Activated B cell treated with CpG ODN at 0.5 μM for 24 hours (primary cell): Measurements from ENCODE around the gene MED8. TPM values are rescaled to one million over a fixed set of nuclear protein-coding genes. Genes with fewer than 3 reads are reported as not detected.

Experiments
- ATAC-seq: fragments of 200-7000 bp; cut with Tn5 transposase; one replicate; pipeline ENCODE4 v1.10.0; 2021; ENCODE audit warnings: low read depth, mild to moderate bottlenecking, moderate library complexity
- CTCF ChIA-PET: fragments of 350-600 bp; sonication (Branson Sonifier 250); formaldehyde crosslinking; loops from one replicate; lab custom pipeline; 2021; ENCODE audit warnings: antibody characterized with exemption; lab: Charles Lee
- POLR2A ChIA-PET: fragments of 350-600 bp; sonication (Branson Sonifier 250); formaldehyde crosslinking; loops from one replicate; lab custom pipeline; 2021; ENCODE audit warnings: antibody characterized with exemption; lab: Charles Lee
- DNase-seq: peaks from one replicate; pipeline ENCODE4 v3.0.0; 2022
- H3K27ac Mint-ChIP-seq: one replicate; pipeline ENCODE4 v1.8.0; 2020; ENCODE audit warnings: mixed read lengths
- H3K27me3 Mint-ChIP-seq: one replicate; pipeline ENCODE4 v1.8.0; 2021; ENCODE audit warnings: mixed read lengths
- H3K36me3 Mint-ChIP-seq: one replicate; pipeline ENCODE4 v1.8.0; 2021; ENCODE audit warnings: low read depth, mixed read lengths
- H3K4me1 Mint-ChIP-seq: one replicate; pipeline ENCODE4 v1.8.0; 2021; ENCODE audit warnings: mixed read lengths
- H3K4me3 Mint-ChIP-seq: one replicate; pipeline ENCODE4 v1.8.0; 2020; ENCODE audit warnings: mild to moderate bottlenecking, mixed read lengths
- H3K9me3 Mint-ChIP-seq: one replicate; pipeline ENCODE4 v1.8.0; 2020; ENCODE audit warnings: mixed read lengths
- CTCF ChIP-seq: fragments of 200-600 bp; IDR thresholded peaks from one replicate; pipeline ENCODE4 v1.8.0; 2022; ENCODE audit warnings: antibody characterized with exemption, mild to moderate bottlenecking
- intact Hi-C: fragments of 100-400 bp; cut with micrococcal nuclease; formaldehyde crosslinking; loops from one replicate; pipeline ENCODE4 v1.15.1; 2024
- total RNA-seq: library from RNA; stranded (reverse); gene quantifications from 2 replicates; pipeline ENCODE4 v1.2.3, GENCODE V29; 2022

Gene MED8
- total RNA-seq, 1 donor from 2014 or later: 33.8 TPM

- POLR2A ChIA-PET: interaction anchor here (0.6 kb wide), 1 partner anchor 353 kb away, joined by 3 read pairs; no protein-coding TSS in a partner anchor
- CTCF ChIA-PET: no interaction called here
Observed at GRCh38 chr1:43421976-43422750, 32.6 kb upstream of the MED8 start.

GRCh38 chr1:43421396-43421795 is 31.8 kb upstream of the MED8 start:
- intact Hi-C loops: no loop called here
- ChIA-PET POLR2A (no interaction called here), CTCF (no interaction called here)
- Mint-ChIP-seq H3K27ac (no peak overlapping the region), H3K27me3 (no peaks in the 10 kb centered on the region), H3K36me3 (peaks cover 37% of the 10 kb centered on the region), H3K9me3 (no peaks in the 10 kb centered on the region), H3K4me1 (no peaks in the 10 kb centered on the region), H3K4me3 (no peak overlapping the region)
- ATAC-seq (no peak), DNase-seq (no peak)
- TF ChIP-seq CTCF: no peak

More at GRCh38 chr1:43421976-43422750, 32.6 kb upstream of the MED8 start:
- DNase-seq: no peak
- TF ChIP-seq CTCF: no peak
- no peak overlapping the region for H3K4me3 Mint-ChIP-seq
- H3K27ac Mint-ChIP-seq: no peak overlapping the region
- peaks cover 45% of the 10 kb centered on the region for H3K36me3 Mint-ChIP-seq
- no peaks in the 10 kb centered on the region for H3K27me3 Mint-ChIP-seq
- H3K9me3 Mint-ChIP-seq: no peaks in the 10 kb centered on the region
- intact Hi-C loops: no loop called here
- ATAC-seq: no peak
- no peaks in the 10 kb centered on the region for H3K4me1 Mint-ChIP-seq

- Mint-ChIP-seq H3K9me3 (no peaks in the 10 kb centered on the region), H3K36me3 (peaks cover 32% of the 10 kb centered on the region), H3K27ac (no peak overlapping the region), H3K4me3 (no peak overlapping the region), H3K4me1 (no peaks in the 10 kb centered on the region), H3K27me3 (no peaks in the 10 kb centered on the region)
- ChIA-PET POLR2A (no interaction called here), CTCF (no interaction called here)
- intact Hi-C loops: no loop called here
- no peak for TF ChIP-seq CTCF
- no peak for ATAC-seq
- DNase-seq: no peak
Observed at GRCh38 chr1:43420874-43421273, 31.3 kb upstream of the MED8 start.

- ATAC-seq (no peak), DNase-seq (no peak)
- CTCF ChIA-PET: interaction anchor here (1.8 kb wide), 1 partner anchor 193 kb away, joined by 6 read pairs; no protein-coding TSS in a partner anchor
- no peak overlapping the region for H3K27ac Mint-ChIP-seq
- intact Hi-C loops: no loop called here
- POLR2A ChIA-PET: no interaction called here
- TF ChIP-seq CTCF: no peak
- no peaks in the 10 kb centered on the region for H3K27me3 Mint-ChIP-seq
- H3K36me3 Mint-ChIP-seq: peaks cover 25% of the 10 kb centered on the region
- H3K4me1 Mint-ChIP-seq: no peaks in the 10 kb centered on the region
- H3K4me3 Mint-ChIP-seq: no peak overlapping the region
- H3K9me3 Mint-ChIP-seq: no peaks in the 10 kb centered on the region
Observed at GRCh38 chr1:43419627-43420425, 30.2 kb upstream of the MED8 start.

GRCh38 chr1:43418858-43419257 is 29.3 kb upstream of the MED8 start:
- no peak for ATAC-seq
- H3K4me1 Mint-ChIP-seq: no peaks in the 10 kb centered on the region
- no peak overlapping the region for H3K27ac Mint-ChIP-seq
- POLR2A ChIA-PET: interaction anchor here (0.8 kb wide), 1 partner anchor 195 kb away, joined by 3 read pairs; no protein-coding TSS in a partner anchor
- H3K36me3 Mint-ChIP-seq: peaks cover 20% of the 10 kb centered on the region
- intact Hi-C loops: no loop called here
- no peak overlapping the region for H3K4me3 Mint-ChIP-seq
- TF ChIP-seq CTCF: no peak
- no peaks in the 10 kb centered on the region for H3K27me3 Mint-ChIP-seq
- CTCF ChIA-PET: interaction anchor here (1.8 kb wide), 1 partner anchor 192 kb away, joined by 6 read pairs; no protein-coding TSS in a partner anchor
- no peaks in the 10 kb centered on the region for H3K9me3 Mint-ChIP-seq
- DNase-seq: no peak
